Activated CD8-positive, alpha-beta memory T cell treated with anti-CD3 and anti-CD28 coated beads for 24 hours (primary cell): ENCODE results near the gene PLXNA4.

ENCODE experiments used
- DNase-seq: peaks from one replicate; pipeline ENCODE4 v3.0.0-alpha.2; 2020

PLXNA4 gene

DNA sequence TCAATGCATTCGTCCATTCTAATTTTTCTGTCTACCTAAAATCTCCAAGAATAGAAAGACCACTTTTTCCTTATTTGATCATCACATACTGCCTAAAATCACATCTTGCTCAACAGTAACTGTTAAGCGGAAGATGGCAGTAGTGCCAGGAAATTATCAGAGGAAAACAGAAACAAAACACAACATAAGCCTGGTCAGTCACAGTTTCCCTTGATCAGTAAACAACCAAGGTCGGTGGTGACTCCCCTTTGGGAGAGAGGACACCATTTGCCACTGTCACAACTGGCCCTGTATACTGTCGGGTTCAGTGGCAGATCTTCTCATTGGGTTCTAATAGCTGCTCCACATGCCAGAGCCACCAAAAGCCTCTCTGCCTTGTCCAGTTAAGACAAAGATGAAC lies 106.6 kb downstream of the PLXNA4 start:
- DNase-seq: no peak

DNA sequence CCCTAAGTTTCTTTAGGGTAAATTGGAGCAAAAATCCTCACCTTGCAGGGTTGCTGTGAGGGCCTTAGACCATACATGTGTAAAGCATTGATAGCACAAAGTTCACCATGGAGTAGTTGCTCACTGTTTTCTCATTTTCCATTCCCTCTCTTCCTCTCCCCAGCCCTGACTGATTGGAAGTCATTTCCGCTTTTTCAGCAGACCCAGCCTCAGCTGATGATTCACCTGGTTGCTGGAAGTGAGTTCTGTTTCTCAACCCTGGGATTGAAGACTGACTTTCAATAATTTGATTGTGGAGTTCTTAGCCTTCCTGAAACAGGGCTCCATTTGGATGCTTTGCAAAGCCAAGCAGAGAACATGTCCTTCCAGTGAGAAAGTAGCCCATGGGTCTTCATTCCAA lies 107.0 kb downstream of the PLXNA4 start:
- no peak for DNase-seq

DNA sequence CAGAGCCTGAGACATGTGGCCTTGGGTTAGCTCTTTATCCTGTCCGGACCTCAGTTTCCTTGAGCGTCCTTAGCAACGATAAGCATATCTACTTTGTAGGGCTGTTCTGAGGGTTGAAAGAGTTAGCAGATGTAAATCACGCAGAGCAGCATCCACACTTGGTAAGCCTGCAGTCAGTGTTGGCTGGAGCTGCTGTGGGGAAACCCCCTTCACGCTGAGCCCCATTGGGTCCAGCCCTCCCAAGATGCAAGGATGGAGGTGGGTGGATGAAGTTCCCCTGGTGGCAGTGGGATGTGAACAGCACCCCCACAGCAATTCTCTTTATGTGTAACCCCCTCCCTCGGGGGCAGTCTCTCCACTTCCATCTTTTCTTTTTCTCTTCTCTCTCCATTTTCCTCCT lies 109.9 kb downstream of the PLXNA4 start:
- no peak for DNase-seq

DNA sequence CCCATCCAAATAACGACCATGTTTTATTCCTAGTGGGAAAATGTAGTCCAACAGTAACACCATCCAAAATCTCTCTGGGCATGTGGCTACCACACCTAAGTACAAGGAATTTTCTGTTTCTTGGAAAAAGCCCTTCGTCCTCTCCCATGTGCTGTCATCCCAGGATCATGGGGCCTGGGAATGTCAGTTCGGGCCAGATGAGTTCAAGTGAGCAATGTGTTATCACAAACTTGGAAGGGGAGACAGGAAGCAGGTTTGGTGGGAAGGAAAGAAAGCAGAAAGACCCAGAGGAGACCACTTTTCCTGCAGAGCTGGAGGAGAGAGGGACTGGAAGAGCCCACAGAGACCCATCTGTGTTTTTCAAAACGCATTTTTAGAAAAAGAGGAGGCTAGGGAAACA lies 110.8 kb downstream of the PLXNA4 start:
- no peak for DNase-seq

DNA sequence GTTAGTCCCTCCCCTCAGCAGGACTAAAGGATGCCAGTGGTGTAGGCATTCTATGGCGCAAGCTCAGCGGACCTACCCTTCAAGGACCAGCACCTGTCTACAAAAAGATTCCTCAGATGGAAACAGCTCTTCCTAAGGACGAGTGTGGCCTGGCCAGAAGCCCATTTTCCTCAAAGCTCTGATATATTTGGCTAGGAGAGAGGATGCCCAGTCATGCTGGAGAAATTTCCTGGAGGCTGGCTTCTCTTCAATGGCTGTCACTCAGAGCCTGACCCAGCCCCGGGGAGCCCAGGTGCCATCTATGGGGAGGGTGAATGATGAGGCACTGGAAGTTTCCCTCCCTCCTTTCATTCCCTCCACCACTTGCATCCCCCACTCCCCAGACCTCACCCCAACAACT lies 111.5 kb downstream of the PLXNA4 start:
- no peak for DNase-seq

DNA sequence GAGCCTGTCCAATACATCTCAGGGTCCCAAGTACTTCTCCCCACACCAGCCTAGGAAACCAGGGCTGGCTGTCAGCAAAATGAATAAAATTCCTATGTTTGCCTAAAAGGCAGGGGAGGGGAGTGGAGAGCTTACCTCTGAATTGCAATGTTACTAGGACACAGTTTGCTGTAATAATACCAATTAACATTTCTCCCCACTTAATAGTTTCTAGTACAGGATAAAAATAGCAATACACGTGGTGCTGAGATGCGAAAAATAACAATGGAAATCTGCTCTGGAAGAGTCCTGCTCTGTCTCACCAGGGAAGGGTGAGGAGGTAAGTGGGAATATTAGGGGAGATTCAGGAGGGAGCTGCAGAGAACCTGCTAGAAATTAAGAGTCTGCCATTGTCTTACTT lies 112.3 kb downstream of the PLXNA4 start:
- no peak for DNase-seq

DNA sequence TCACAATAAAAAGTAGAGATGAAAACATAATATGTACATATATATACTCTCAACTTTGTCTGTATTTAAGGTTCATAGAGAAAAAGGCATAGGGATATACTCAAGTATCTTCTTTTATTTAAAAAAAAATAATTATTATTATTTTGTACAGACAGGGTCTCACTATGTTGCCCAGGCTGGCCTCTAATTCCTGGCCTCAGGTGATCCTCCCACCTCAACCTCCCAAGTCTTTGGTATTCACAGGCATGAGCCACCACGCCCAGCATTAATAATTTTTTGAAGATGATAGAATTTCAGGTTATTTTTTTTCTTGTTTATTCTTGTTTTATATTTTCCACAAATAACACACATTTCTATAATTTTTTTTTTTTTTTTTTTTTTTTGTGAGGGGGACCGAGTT lies 113.8 kb downstream of the PLXNA4 start:
- no peak for DNase-seq

DNA sequence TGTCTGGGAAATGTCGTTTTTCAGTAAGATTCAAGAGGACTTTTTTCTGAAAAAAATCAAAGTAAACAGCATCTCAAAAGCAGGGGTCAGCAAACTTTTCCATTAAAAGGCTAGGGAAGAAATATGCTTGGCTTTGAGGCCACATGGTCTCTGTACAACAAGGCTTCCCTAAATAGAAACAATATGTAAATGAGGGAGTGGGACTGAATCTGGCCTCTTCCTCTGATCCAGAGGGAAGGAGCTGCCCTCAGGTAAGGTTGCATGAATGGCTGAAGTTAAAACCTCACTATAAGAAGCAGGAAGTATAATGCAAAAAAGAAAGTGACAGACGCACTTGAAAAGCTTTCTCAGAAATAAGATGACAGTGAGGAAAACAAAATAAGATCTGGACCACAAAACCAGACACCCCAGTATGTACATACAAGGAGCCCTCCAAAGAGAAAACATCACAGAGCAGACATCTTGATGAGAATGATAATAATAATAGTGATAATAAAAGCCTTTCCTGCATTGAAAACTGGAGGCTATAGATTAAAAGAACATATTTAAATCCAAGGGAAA lies 115.2 kb downstream of the PLXNA4 start:
- no peak for DNase-seq

DNA sequence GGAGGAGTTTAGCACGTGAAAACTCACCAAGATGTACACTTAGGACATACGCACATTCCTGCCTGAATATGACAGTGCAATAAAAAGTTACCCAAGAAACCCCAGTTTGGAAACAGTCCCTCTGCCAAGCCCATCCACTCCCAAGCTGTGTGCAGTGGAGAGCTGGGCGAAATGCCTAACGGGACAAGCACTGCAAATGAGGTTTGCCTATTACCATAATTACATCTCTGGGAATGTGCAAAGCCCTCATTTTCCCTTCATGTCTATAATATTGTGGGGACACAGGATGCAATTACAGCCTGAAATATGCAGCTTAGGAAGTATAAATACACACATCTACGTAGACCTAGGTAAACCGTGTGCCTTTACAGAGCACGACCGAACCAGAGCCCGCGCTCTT lies 117.5 kb downstream of the PLXNA4 start:
- no peak for DNase-seq

DNA sequence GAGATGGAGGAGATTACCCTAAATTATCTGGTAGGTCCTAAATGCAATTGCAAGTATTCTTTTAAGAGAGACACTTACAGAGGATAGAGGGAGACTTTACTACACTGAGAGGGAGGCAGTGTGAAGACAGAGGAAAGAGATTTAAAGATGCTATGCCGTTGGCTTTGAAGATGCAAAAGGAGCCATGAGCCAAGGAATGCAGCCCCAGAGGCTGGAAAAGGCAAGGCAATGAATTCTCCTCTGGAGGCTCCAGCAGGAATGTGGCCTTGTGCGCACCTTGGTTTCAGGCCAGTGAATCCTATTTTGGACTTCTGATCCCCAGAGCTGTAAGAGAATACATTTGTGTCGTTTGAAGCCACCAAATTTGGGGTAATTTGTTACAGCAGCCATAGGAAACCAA lies 118.6 kb downstream of the PLXNA4 start:
- no peak for DNase-seq

DNA sequence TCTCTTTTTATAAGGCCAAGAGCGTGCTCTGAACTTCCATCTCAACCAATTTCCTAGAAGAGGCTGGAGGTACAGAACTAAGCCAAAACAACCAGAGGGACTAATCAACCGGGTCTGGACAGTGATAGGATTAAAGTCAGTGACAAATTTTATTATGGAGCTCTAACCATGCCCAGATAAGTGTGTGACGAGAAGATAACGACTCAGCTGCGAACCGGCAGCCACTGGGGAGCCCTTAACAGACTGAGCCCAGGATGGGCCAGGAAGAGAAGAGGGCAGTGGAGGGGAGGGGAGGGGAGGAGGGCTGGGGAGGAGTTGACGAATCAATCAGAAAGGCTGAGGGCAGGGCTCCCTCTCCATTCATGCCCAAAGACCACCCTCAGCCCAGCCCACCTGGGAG lies 119.9 kb downstream of the PLXNA4 start:
- DNase-seq: no peak

DNA sequence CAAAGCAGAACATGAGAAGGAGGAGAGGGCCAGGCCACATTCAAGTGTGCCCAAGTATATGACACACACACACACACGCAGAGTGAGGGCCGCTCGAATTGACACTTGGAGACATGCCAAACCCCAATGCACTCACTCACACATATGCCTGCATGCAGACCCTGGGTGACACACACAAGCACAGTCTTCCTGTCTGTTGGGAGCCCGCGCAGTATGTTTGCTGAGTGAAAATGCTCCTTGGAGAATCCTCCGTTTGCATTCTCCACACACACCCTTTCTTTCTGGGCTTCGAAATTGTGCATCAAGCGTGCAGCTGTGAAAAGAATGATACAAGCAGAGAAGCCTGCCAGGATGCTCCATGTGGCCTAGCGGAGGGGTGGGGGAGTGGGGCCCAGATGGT lies 120.9 kb downstream of the PLXNA4 start:
- peak; percentile 67 for DNase-seq

DNA sequence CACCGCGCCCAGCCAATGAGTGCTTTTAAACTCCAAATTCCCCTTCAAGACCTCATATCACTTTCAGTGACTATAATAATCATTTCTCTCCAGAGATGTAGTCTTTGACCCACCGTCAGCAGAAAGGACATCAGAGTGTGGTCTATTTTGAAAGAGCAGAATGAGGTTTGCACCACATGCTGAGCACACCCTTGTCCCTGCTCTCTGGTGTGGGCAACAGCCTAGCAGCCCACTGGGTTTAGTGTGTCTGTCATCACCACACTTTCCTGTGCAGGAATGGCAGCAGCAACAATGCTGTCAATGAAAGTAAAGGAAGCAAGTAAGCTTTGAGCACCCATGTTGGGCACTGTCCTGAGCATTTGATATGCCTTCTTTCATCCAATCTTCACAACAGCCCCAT lies 122.4 kb downstream of the PLXNA4 start:
- no peak for DNase-seq

DNA sequence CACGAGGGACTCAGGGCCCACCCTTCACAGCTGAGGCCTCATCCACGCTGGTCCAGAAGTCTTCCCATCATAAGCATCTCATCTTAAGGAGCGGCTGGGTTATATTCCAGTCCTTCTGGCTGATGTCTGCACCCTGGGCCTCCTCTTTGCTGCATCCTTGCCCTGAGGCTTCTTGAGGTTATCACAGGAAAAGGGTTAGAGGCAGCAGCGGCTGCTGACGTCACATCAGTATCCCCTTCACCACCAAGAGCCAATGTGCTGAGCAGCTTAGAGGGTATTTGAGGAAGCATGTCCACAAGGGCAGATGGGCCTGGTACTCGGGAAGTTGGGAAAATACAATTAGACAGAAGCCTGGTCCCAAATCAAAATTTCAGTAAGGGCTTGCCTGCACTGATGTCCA lies 125.1 kb downstream of the PLXNA4 start:
- DNase-seq: no peak

DNA sequence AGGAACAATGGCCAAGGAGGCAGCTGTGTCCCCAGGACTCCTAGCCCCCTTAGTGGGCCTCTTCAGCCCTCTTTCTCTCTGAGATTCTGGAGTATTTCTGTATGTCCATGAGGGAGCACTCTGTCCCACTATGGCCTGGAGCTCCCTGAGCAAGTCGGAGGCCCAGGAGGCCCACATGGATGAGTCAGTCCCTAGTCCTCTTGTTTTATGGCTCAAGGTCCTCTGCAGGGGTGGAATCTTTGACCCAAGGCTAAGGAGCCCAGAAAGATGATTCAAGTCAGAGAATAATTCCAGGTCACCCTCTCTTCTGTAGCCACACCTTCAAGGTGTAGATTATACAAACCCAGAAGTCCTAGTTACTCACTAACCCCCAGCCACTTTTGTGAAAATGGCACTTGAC lies 125.6 kb downstream of the PLXNA4 start:
- DNase-seq: no peak

DNA sequence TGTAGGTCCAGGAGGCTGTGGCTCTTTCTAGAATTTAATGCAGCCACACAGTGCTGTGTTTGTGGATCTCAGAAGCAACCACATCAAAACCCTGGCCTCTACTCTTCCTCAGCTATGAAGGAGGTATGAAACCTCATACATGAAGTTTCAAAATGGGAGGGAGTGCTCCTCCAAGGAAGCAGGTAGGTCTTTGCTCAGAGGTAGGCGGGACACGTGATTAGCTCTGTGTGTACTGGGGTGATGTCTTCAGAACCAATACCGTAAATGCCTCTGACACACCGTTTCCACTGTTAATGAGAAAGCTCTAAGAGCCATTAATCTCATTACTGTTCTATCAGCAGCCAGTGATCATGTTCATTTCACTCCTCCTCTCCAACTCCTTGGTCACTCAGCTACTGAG lies 126.1 kb downstream of the PLXNA4 start:
- DNase-seq: no peak

DNA sequence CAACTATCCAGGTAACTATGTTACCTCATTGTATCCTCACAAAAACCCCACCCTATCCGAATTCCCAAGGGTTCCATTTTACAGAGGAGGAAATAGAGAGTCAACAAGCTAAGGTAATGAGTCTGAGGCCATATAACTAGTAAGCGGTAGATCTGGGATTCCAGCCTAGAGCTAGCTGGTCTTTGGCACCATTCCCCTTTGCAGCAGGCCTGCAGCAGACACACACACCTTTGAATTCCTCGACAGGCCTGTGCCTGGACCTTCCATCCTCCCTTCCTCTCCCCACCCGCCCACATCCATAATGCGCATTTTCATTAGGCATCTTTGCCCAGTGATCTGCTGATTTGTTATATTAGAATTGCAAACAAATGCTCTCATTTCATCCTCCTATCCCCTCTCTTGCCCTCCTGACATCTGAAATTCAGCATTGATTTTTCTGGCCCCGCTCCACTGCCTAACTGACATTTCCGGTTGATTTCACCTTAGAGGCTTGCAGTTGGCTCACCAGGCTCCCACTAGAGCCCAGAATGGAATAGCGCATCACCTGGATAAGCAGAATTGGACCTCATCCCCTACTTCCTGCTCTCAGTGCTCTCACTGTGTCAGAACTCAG lies 129.5 kb downstream of the PLXNA4 start:
- no peak for DNase-seq

DNA sequence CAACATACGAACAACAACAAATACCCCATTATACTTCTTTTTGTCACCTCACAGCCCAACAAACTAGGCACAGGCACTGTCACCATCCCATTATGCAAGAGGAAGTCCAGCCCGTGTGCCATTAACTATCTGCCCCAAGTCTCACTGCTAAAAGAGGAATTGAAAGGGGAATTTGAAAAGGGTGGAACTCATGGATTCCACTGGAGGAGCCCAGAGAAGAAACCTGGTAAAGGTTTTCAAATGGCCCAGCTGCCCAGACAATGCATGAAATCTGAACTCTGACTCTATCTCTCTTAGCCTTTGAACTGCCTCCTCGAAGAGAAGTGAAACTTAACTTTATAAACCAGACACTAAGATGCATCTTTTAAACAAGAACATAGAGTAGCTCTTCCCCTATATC lies 130.0 kb downstream of the PLXNA4 start:
- DNase-seq: no peak

DNA sequence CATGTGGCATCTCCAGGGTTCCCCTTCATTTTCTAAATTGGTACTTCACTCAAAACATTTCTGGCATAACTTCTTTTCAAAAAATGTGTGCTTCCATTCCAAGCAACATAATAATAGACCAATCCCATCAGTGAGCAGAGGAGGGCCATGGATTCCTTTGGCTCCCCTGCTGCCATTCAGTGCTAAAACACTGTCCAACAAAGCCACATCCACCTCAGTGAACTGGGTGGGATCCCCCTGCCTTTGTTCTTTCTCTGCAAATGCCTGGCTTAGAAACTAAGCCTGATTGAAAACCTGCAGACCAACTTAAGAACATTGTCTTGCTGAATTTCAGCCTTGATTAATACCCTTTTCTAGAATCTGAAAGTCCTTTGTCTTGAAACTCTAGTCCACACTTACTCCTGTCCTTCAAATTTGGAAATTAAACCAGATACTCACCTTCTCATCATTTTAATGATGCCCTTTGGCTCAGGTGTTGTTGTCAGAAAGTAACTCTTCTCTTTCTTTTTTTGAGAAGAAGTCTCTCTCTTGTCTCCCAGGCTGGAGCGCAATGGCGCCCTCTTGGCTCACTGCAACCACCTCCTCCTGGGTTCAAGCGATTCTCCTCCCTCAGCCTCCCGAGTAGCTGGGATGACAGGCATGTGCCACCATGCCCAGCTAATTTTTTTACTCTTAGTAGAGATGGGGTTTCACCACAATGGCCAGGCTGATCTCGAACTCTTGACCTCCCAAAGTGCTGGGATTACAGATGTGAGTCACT lies 132.3 kb downstream of the PLXNA4 start:
- DNase-seq: no peak

DNA sequence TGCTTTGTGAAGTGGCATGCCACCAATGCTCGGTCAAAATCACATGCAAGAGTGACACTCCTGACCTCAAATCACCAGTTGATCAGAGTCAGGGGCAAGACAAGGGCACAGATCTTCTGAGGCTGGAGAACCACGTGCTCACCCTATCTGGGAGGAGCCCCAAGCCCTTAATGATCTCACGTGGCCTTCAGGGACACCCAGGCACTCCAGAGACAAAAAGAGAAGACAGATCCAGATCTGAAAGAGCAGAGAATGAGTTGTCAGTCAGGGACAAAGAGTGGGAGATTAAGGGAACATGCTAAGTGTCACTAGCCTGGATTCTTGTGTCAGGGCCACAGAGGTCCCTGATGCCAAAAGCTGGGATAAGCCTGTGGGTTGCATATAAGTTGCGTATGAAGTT lies 134.3 kb downstream of the PLXNA4 start:
- no peak for DNase-seq

DNA sequence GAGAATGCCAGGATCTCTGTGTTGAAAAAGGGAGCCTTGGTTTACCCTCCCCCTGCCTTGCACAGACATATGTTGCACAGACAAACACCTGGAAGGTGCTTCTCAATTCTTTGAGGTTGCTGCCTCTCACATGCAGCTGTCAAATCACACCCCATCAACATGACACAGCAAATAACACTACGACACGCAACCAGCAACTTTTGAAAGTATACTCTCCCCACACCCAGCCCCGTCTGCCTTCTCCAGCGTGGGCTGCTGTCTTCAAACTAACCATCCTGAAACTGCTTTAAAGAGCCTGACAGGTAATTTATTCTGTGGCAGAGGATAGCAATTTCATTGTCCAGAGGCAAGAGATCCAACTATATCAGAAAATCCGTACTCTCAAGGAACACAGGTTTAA lies 136.1 kb downstream of the PLXNA4 start:
- no peak for DNase-seq

DNA sequence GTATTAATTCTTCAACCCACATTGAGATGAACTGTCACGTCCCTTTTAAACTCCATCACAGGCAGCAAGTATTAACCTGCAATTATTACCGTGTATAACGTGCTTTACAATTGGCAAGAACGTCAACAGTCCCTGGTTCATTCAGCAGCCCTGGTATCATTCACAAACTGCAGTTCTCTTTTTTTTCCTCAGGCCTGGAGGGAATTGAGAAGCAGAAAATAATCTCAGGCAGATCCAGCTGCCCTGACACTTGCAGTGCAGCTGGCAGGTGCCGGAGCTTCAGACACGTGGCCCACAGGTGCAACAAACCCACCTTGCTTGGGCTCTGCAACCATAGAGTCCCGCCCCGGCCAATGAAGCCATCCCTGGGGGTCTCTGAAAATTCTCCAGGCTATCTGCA lies 137.3 kb downstream of the PLXNA4 start:
- DNase-seq: no peak

DNA sequence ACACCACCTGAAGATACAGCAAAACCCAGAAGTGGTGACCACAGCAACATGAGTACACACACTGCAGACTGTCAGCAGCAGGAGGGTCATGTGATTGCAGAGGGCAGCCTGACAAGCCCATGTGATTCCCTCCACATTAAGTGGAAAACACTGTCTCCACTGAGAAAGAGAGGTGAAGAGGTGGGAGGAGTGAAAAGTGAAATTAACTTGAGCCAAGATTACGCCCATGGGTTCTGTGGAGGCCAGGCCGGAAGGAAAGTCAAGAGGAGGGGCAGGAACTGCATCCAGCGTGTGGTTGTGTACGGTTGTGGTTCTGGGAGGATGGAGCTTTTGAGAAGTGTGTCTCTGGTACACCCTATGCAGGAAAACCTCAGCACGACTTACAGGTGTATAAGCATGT lies 138.5 kb downstream of the PLXNA4 start:
- no peak for DNase-seq

DNA sequence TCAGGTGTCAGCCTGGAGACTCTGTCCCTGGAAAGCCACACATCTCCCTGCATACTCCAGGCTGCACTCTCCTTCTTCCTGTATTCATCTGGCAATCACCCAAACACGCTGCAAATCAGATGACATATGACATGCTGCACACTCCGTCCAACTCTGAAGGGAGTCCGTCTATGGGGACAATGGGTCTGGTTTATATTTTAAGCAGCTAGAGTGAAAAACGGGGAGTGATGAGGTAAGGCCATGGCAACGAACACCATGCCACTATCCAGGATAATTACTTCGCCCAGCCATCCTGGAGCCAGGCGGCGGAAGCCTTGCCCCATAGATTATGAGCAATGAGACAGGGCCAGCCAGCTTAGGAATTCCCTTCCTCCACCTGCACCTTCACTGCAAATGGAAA lies 140.1 kb downstream of the PLXNA4 start:
- no peak for DNase-seq
